Caco-2 (cell line): ENCODE measurements around the gene TFEB. TPM values are rescaled to one million over a fixed set of nuclear protein-coding genes. Genes with fewer than 3 reads are reported as not detected.

Source experiments
- BruUV-seq: library from RNA; stranded (reverse); fragments of 400-500 nt; replicated peaks from 2 replicates; lab custom pipeline; 2021; lab: Mats Ljungman, UMichigan
- CTCF ChIA-PET: fragments of 300-600 bp; sonication (Branson Sonifier 250); formaldehyde crosslinking; loops from one replicate; lab custom pipeline; 2022; ENCODE audit warnings: antibody characterized with exemption; lab: Charles Lee
- POLR2A ChIA-PET: fragments of 300-600 bp; sonication (Branson Sonifier 250); formaldehyde crosslinking; loops from one replicate; lab custom pipeline; 2022; ENCODE audit warnings: antibody characterized with exemption; lab: Charles Lee
- DNase-seq, 2 experiments: peaks; one replicate each; pipeline versions ENCODE4 v3.0.0 to v3.0.0-alpha.2; 2020 to 2022
- H3K27me3 ChIP-seq: replicated peaks from 2 replicates; pipeline ENCODE4 v1.6.0; 2011; ENCODE audit warnings: low read length; ENCODE audit not compliant: control insufficient read depth, insufficient read depth
- H3K36me3 ChIP-seq: 2 replicates; pipeline ENCODE4 v1.5.1; 2011; ENCODE audit warnings: low read length; ENCODE audit not compliant: control insufficient read depth, insufficient read depth
- H3K4me1 ChIP-seq: fragments of 250-450 bp; sonication (Bioruptor Pico); 2 replicates; pipeline ENCODE4 v1.5.1; 2020; ENCODE audit warnings: mild to moderate bottlenecking
- H3K4me3 ChIP-seq: 2 replicates; pipeline ENCODE4 v1.5.1; 2011; ENCODE audit warnings: low read depth, mild to moderate bottlenecking, control low read depth, low read length
- H3K9me3 ChIP-seq: fragments of 250-450 bp; sonication (Bioruptor Pico); 2 replicates; pipeline ENCODE4 v1.5.1; 2020; ENCODE audit warnings: mild to moderate bottlenecking, moderate library complexity
- H3K27ac Mint-ChIP-seq: one replicate; pipeline ENCODE4 v1.8.0; 2022; ENCODE audit warnings: mixed read lengths; ENCODE audit not compliant: unreplicated experiment
- H3K27me3 Mint-ChIP-seq: one replicate; pipeline ENCODE4 v1.8.0; 2022; ENCODE audit warnings: mixed read lengths; ENCODE audit not compliant: insufficient read depth, unreplicated experiment
- H3K36me3 Mint-ChIP-seq: one replicate; pipeline ENCODE4 v1.8.0; 2022; ENCODE audit warnings: mild to moderate bottlenecking, mixed read lengths; ENCODE audit not compliant: insufficient read depth, unreplicated experiment
- H3K4me1 Mint-ChIP-seq: one replicate; pipeline ENCODE4 v1.8.0; 2022; ENCODE audit warnings: low read depth, mixed read lengths; ENCODE audit not compliant: unreplicated experiment
- H3K4me3 Mint-ChIP-seq: one replicate; pipeline ENCODE4 v1.8.0; 2022; ENCODE audit warnings: mild to moderate bottlenecking, moderate library complexity, mixed read lengths; ENCODE audit not compliant: unreplicated experiment
- H3K9me3 Mint-ChIP-seq: one replicate; pipeline ENCODE4 v1.8.0; 2022; ENCODE audit warnings: mixed read lengths; ENCODE audit not compliant: unreplicated experiment
- intact Hi-C: fragments of 100-400 bp; cut with micrococcal nuclease; formaldehyde crosslinking; loops from one replicate; pipeline ENCODE4 v1.10.0; 2022; ENCODE audit not compliant: unreplicated experiment
- total RNA-seq: library from RNA; stranded (reverse); gene quantifications from 2 replicates; pipeline ENCODE4 v1.2.3, GENCODE V29; 2022
- TF ChIP-seq, protein P1 (sequence below), 2 experiments: fragments of 200-600 bp in 1 of 2; IDR thresholded peaks; 1 replicate in 1 of 2; 2 replicates in 1 of 2; pipeline versions ENCODE4 v1.5.1 to v1.8.0; 2011 to 2022; ENCODE audit warnings: antibody characterized with exemption in 1 of 2, control low read depth in 1 of 2, inconsistent platforms in 1 of 2, low read depth in 1 of 2, low read length in 1 of 2, mild to moderate bottlenecking in 1 of 2, moderate library complexity in 1 of 2; ENCODE audit not compliant: insufficient read depth in 1 of 2, severe bottlenecking in 1 of 2, unreplicated experiment in 1 of 2

TFEB gene
- total RNA-seq, 1 experiment from 2014 or later, result 3.8 TPM

DNA sequence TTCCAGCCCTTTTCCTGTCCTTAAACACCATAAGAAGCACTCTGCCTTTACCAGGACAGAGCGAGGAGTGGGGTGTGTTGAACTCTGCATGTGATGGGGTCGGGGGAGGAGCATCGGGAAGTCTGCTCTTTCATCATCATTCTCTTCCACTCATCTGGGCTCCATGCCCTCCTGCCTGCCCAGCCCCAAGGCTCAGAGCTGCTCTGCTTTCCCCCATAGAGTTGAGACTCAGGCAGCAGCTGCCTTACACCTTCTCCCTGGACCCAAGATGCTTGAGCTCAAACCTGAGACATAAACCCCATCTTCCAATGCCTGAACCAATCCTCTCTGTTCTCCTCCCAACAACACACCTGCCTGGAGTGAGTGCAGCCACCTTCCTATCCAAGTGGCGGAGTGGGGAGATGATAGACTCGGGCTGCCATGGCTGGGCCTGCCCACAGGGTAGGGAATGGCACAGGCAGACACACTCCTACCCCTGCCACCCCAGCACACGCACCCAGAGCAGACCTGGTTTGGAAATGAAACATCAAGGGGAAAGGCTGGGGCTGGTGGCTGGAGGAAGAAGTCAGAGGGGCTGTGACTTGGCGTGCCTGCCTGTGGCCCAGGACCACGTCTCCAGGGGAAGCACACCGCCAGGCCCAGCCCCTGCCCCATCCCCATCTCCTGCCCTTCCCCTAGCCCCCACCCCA lies 28.4 kb downstream of the TFEB start:
- H3K27ac Mint-ChIP-seq, result no peak overlapping the region
- Histone ChIP-seq H3K36me3 (no peaks in the 10 kb centered on the region), H3K4me1 (no peaks in the 10 kb centered on the region), H3K4me3 (no peak overlapping the region), H3K27me3 (no peaks in the 10 kb centered on the region), H3K9me3 (no peaks in the 10 kb centered on the region)
- TF ChIP-seq, protein P1, sequence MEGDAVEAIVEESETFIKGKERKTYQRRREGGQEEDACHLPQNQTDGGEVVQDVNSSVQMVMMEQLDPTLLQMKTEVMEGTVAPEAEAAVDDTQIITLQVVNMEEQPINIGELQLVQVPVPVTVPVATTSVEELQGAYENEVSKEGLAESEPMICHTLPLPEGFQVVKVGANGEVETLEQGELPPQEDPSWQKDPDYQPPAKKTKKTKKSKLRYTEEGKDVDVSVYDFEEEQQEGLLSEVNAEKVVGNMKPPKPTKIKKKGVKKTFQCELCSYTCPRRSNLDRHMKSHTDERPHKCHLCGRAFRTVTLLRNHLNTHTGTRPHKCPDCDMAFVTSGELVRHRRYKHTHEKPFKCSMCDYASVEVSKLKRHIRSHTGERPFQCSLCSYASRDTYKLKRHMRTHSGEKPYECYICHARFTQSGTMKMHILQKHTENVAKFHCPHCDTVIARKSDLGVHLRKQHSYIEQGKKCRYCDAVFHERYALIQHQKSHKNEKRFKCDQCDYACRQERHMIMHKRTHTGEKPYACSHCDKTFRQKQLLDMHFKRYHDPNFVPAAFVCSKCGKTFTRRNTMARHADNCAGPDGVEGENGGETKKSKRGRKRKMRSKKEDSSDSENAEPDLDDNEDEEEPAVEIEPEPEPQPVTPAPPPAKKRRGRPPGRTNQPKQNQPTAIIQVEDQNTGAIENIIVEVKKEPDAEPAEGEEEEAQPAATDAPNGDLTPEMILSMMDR (IDR thresholded peaks at IDR 0.05; ENCODE audit: insufficient read depth in 1 of 2, low read depth in 1 of 2, low read length in 1 of 2, severe bottlenecking in 1 of 2, unreplicated experiment in 1 of 2), result no peak
- H3K27me3 Mint-ChIP-seq, result no peaks in the 10 kb centered on the region
- no peak overlapping the region for H3K4me3 Mint-ChIP-seq
- no peaks in the 10 kb centered on the region for H3K4me1 Mint-ChIP-seq
- intact Hi-C loops, result no loop called here
- POLR2A ChIA-PET, result no interaction called here
- peaks cover 4% of the 10 kb centered on the region for H3K36me3 Mint-ChIP-seq
- DNase-seq, result no peak
- no peaks in the 10 kb centered on the region for H3K9me3 Mint-ChIP-seq
- no TSS peak for BruUV-seq
- CTCF ChIA-PET, result interaction anchor here (0.6 kb wide), 2 partner anchors 251 to 307 kb away, joined by 3 to 4 read pairs; no protein-coding TSS in a partner anchor

DNA sequence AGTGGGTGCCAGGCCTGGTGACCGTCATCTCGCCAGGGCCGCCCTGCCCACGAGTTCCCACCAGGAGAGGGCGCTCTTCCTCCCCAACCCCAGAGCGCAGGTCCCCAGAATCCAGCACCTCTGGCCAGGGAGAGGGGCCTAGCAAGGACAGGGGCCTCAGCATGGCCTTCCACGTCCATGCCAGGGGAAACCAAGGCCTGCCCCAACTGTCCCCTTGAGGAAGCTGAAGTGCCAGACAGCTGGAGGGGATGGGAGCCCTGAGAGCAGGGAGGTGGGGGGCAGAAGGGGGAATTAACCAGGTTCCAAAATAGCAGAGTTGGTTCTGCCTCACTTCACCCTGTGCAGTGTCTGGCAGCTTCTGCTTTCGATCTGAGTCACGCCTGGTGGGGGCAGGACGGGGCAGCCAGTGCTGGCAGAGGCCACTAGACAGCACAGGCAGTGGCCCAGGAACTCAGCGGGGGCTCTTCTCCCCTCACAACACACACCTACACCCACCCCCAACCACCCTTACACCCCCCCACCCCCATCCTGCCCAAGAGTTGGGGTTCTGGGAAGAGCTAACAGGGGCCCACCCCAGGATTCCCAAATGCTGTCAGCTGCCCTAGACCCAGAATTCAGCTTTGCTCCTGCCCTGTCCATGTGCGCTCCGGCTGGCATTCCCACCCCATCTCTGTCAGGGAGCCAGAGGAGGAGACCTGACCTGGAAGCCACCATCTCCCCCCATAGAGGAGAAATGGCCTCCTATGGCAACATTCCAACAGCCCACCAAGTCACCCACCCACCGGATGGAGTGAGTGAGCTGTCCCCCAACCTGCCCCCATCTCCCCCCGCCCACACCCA lies 29.2 kb downstream of the TFEB start:
- H3K36me3 Mint-ChIP-seq, result peaks cover 4% of the 10 kb centered on the region
- no peaks in the 10 kb centered on the region for H3K9me3 Mint-ChIP-seq
- CTCF ChIA-PET, result interaction anchor here (0.6 kb wide), 1 partner anchor 250 kb away, joined by 3 read pairs; no protein-coding TSS in a partner anchor
- H3K4me3 Mint-ChIP-seq, result no peak overlapping the region
- BruUV-seq, result no TSS peak
- Histone ChIP-seq H3K27me3 (no peaks in the 10 kb centered on the region), H3K4me1 (no peaks in the 10 kb centered on the region), H3K4me3 (no peak overlapping the region), H3K9me3 (no peaks in the 10 kb centered on the region), H3K36me3 (no peaks in the 10 kb centered on the region)
- peak in 1 of 2 experiments; percentile 38 for DNase-seq
- intact Hi-C loops, result no loop called here
- H3K27me3 Mint-ChIP-seq, result no peaks in the 10 kb centered on the region
- H3K4me1 Mint-ChIP-seq, result no peaks in the 10 kb centered on the region
- TF ChIP-seq, protein P1 (IDR thresholded peaks at IDR 0.05; ENCODE audit: insufficient read depth in 1 of 2, low read depth in 1 of 2, low read length in 1 of 2, severe bottlenecking in 1 of 2, unreplicated experiment in 1 of 2), result peak; percentile 51 to 64
- POLR2A ChIA-PET, result no interaction called here
- no peak overlapping the region for H3K27ac Mint-ChIP-seq

DNA sequence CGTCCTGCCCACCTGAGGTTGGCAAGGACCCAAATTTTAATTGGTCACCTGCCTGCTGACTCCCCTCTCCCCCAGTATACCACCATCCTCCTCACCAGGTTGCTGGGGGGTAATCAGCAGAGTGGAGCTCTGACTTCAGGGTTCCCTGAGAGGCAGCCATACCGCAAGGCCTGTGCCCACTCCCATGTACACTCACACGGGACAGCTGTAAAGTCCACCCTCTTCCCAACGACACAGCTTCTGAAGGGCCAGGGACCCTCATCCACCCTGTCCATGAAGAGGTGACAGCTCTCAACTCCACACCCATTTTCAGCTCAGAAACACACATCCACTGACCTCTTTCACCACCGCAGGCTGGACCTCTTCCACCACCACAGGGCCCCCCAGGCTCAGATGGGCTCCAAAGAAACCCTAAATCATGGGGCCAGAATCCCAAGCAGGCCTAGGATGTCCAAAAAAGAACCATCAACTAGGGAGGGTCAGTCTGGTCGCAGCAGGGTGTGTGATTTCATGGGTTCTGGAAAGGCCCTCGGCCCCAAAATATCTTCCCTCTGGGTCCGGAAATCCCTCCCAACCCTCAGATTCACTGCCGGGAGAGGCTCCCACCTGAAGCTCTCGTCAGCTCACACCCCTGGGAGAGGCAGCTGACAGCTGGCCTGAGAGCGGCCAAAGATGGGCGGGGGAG lies 30.0 kb downstream of the TFEB start:
- Histone ChIP-seq H3K27me3 (no peaks in the 10 kb centered on the region), H3K9me3 (no peaks in the 10 kb centered on the region), H3K36me3 (no peaks in the 10 kb centered on the region), H3K4me1 (no peaks in the 10 kb centered on the region), H3K4me3 (no peak overlapping the region)
- no peak overlapping the region for H3K27ac Mint-ChIP-seq
- POLR2A ChIA-PET, result no interaction called here
- no peaks in the 10 kb centered on the region for H3K9me3 Mint-ChIP-seq
- no peak for DNase-seq
- H3K4me3 Mint-ChIP-seq, result no peak overlapping the region
- H3K4me1 Mint-ChIP-seq, result no peaks in the 10 kb centered on the region
- CTCF ChIA-PET, result interaction anchor here (0.6 kb wide), 2 partner anchors 28 to 271 kb away, joined by 3 read pairs; no protein-coding TSS in a partner anchor
- TF ChIP-seq, protein P1 (IDR thresholded peaks at IDR 0.05; ENCODE audit: insufficient read depth in 1 of 2, low read depth in 1 of 2, low read length in 1 of 2, severe bottlenecking in 1 of 2, unreplicated experiment in 1 of 2), result no peak
- BruUV-seq, result no TSS peak
- intact Hi-C loops, result no loop called here
- H3K27me3 Mint-ChIP-seq, result no peaks in the 10 kb centered on the region
- H3K36me3 Mint-ChIP-seq, result no peaks in the 10 kb centered on the region
